Measurements from ENCODE around the gene SEC24D.

Gene SEC24D

DNA sequence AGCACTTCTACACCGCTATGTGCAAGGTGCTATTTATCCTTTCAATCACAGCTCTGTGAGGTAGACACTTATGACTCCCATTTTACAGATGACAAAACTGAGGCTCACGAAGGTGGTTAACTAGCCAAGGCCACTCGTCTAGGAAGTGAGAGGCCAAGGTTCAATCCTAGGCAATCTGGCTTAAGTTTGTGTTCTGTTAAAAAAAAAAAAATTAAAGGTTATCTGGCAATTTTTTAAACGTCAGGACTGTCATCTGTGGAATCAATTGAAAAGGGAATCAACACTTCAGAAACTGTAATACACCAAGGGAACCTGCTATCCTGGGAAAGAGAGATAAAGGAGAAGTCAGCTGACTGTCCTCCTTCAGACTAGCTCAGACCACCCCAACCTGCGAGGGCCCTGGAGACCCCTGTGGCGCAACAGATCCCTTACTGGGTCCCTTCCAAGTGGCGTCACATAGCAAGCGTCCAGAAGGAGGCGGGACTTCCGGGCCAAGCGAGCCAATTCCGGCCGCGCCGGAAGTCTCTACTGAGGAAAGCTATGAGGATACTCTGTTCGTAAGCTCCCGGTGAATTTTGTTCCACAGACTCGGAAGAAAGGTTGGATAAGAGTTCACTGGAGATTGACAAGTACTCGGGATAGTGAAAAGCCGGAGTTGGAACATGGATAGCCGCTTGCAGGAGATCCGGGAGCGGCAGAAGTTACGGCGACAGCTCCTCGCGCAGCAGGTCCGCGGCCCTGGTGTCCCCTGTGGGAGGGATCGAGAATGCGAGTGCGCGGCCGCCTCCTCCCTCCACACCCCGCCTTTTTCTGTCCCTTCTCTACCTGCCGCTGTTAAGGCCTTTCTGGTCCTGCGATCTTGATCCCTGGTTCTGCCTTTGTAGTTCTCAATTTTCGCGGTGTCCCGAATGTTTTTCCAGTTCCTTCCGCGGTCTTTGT, 150.8 kb downstream of the SEC24D start, which contains the start of gene METTL14 (continued):
- TF ChIP-seq ZNF555 (tag by site-specific recombination; conservative IDR thresholded peaks at IDR 0.05) (no peak), ZNF341 (tag by site-specific recombination; IDR thresholded peaks at IDR 0.05; ENCODE audit: low read depth) (no peak), BCL11B (tag by site-specific recombination; IDR thresholded peaks at IDR 0.05; ENCODE audit: low read depth) (no peak), GLIS2 (tag by site-specific recombination; IDR thresholded peaks at IDR 0.05) (peak; percentile 41; the same call in 1 of the 2 replicates), ZNF24 (tag by site-specific recombination; IDR thresholded peaks at IDR 0.05) (no peak), ZNF155 (tag by site-specific recombination; IDR thresholded peaks at IDR 0.05) (no peak), ZBTB48 (tag by site-specific recombination; IDR thresholded peaks at IDR 0.05) (peak; percentile 93), ZBTB11 (tag by site-specific recombination; conservative IDR thresholded peaks at IDR 0.05; ENCODE audit: low read depth) (peak; percentile 93), ZNF19 (tag by site-specific recombination; IDR thresholded peaks at IDR 0.05; ENCODE audit: low read depth) (no peak), PRDM10 (tag by site-specific recombination; IDR thresholded peaks at IDR 0.05) (peak; percentile 48; the same call in 1 of the 2 replicates), ZNF792 (tag by site-specific recombination; IDR thresholded peaks at IDR 0.05) (no peak), ZNF2 (tag by site-specific recombination; IDR thresholded peaks at IDR 0.05) (no peak), ZNF660 (tag by site-specific recombination; IDR thresholded peaks at IDR 0.05) (peak; percentile 28; the same call in 1 of the 2 replicates), EGR2 (tag by site-specific recombination; IDR thresholded peaks at IDR 0.05; ENCODE audit: low read depth) (peak; percentile 27; the same call in 1 of the 2 replicates), ZBTB20 (tag by site-specific recombination; IDR thresholded peaks at IDR 0.05) (peak; percentile 34; the same call in 1 of the 2 replicates), MYNN (tag by site-specific recombination; IDR thresholded peaks at IDR 0.05; ENCODE audit: borderline replicate concordance) (no peak), ZFP69B (tag by site-specific recombination; IDR thresholded peaks at IDR 0.05) (no peak), SETDB1 (IDR thresholded peaks at IDR 0.05; ENCODE audit: insufficient read length, low read length) (peak; percentile 24)
- TF ChIP-seq, protein P1, sequence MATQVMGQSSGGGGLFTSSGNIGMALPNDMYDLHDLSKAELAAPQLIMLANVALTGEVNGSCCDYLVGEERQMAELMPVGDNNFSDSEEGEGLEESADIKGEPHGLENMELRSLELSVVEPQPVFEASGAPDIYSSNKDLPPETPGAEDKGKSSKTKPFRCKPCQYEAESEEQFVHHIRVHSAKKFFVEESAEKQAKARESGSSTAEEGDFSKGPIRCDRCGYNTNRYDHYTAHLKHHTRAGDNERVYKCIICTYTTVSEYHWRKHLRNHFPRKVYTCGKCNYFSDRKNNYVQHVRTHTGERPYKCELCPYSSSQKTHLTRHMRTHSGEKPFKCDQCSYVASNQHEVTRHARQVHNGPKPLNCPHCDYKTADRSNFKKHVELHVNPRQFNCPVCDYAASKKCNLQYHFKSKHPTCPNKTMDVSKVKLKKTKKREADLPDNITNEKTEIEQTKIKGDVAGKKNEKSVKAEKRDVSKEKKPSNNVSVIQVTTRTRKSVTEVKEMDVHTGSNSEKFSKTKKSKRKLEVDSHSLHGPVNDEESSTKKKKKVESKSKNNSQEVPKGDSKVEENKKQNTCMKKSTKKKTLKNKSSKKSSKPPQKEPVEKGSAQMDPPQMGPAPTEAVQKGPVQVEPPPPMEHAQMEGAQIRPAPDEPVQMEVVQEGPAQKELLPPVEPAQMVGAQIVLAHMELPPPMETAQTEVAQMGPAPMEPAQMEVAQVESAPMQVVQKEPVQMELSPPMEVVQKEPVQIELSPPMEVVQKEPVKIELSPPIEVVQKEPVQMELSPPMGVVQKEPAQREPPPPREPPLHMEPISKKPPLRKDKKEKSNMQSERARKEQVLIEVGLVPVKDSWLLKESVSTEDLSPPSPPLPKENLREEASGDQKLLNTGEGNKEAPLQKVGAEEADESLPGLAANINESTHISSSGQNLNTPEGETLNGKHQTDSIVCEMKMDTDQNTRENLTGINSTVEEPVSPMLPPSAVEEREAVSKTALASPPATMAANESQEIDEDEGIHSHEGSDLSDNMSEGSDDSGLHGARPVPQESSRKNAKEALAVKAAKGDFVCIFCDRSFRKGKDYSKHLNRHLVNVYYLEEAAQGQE (tag by site-specific recombination; IDR thresholded peaks at IDR 0.05), result no peak
- TF ChIP-seq, protein P2, sequence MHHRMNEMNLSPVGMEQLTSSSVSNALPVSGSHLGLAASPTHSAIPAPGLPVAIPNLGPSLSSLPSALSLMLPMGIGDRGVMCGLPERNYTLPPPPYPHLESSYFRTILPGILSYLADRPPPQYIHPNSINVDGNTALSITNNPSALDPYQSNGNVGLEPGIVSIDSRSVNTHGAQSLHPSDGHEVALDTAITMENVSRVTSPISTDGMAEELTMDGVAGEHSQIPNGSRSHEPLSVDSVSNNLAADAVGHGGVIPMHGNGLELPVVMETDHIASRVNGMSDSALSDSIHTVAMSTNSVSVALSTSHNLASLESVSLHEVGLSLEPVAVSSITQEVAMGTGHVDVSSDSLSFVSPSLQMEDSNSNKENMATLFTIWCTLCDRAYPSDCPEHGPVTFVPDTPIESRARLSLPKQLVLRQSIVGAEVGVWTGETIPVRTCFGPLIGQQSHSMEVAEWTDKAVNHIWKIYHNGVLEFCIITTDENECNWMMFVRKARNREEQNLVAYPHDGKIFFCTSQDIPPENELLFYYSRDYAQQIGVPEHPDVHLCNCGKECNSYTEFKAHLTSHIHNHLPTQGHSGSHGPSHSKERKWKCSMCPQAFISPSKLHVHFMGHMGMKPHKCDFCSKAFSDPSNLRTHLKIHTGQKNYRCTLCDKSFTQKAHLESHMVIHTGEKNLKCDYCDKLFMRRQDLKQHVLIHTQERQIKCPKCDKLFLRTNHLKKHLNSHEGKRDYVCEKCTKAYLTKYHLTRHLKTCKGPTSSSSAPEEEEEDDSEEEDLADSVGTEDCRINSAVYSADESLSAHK (tag by site-specific recombination; IDR thresholded peaks at IDR 0.05), result no peak
- TF ChIP-seq, protein P3, sequence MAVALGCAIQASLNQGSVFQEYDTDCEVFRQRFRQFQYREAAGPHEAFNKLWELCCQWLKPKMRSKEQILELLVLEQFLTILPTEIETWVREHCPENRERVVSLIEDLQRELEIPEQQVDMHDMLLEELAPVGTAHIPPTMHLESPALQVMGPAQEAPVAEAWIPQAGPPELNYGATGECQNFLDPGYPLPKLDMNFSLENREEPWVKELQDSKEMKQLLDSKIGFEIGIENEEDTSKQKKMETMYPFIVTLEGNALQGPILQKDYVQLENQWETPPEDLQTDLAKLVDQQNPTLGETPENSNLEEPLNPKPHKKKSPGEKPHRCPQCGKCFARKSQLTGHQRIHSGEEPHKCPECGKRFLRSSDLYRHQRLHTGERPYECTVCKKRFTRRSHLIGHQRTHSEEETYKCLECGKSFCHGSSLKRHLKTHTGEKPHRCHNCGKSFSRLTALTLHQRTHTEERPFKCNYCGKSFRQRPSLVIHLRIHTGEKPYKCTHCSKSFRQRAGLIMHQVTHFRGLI (tag by site-specific recombination; IDR thresholded peaks at IDR 0.05), result no peak

All from HEK293 (cell line).